Retinal pigment epithelial cell (primary cell): ENCODE results near the gene MACC1.
"Not testable (repeated sequence)": the region's sequence is repeated elsewhere in the genome, so short reads cannot be mapped to it uniquely, and the experiment has no call there.

Source experiments
- DNase-seq: peaks from one replicate; pipeline ENCODE4 v3.0.0-alpha.2; 2010; ENCODE audit warnings: low read depth
- H3K4me3 ChIP-seq: 2 replicates; pipeline ENCODE4 v1.5.1; 2011; ENCODE audit warnings: mild to moderate bottlenecking, low read length, control low read depth, moderate library complexity
- CTCF ChIP-seq: conservative IDR thresholded peaks from 2 replicates; pipeline ENCODE4 v1.5.1; 2011; ENCODE audit warnings: low read depth, low read length, control low read depth, inconsistent platforms

The MACC1 gene

DNA sequence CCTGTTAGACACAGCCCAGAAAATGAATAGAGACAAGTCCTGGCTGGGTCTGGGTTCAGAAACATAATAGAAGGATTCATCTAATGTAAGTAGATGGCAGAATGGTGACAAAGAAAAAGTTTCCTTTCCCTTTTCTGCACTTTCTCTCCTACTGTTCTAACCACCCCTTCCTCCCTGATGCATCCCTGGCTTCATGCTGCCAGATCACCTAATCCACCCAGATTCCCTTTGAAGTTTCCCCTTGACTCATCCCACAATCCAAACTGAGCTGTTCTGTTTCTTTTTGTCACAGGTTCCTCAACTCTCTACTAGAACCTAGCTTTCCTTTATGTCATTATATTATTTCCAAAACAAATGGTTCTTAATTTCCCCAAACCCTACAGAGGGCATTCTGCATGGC is 1.1 kb upstream of the MACC1 start:
- no peak for DNase-seq
- no peak for TF ChIP-seq CTCF
- H3K4me3 ChIP-seq, result no peak overlapping the region

DNA sequence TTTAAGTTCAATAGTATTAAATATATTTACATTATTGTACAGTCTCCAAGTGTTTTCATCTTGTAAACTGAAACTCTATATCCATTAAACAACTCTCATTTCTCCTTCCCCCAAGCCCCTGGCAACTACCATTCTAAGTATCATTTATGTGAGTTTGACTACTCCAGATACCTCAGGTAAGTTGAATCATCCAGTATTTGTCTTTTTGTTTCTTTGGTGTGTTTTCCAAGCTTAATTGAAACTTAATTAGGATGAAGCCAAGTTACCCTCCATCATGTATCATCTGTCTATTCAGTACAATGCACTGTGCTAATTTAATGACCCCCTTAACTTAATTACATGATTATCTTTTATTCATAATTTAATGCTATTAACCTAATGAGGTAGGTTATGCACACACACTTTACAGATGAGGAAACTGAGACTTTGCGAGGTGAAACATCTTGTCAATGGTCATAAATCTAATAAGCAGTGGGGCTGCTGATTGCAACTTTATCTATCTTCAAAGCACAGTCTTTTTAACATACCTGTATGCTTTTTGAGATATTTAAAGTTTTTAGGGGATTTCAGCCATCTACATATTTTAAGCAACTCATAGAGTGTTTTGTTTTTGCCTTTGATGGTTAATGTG is 663 bp downstream of the MACC1 start:
- no peak overlapping the region for H3K4me3 ChIP-seq
- no peak for DNase-seq
- TF ChIP-seq CTCF, result no peak

DNA sequence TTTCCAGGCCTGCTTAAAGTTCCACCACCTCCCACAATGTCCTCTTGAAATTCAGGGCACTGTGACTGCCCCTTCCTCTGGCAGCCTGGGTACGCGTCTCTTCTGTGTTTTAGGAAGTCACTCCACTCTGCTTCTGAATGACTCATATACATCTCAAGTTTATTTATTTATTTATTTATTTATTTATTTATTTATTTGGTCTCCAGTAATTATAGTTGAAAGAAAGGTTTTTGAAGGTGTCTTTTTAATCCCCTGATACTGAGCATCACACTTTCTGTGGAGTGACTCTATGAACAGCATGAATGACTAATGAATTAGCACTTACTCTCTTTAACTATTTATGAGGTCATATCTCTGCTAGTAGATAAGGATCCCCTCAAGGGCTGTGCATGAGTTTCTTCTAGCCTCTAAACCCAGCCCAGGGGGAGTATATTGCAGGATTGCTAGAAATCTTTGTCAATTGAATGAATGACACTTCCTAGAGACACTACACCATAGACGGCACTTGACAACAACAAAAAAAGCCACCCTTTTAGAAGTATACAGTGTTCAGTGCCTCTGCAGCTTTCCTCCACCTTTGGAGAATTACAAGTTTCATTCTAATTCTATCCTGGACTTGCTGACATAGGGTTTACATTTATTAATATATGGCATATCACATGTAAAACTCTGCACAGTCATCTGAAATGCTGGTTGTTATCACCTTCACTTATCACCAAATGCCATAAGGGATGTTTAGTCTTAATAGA is 2.1 kb downstream of the MACC1 start:
- no peak overlapping the region for H3K4me3 ChIP-seq
- no peak for DNase-seq
- no peak for TF ChIP-seq CTCF

GRCh38 chr7:20214132-20214531 is 3.1 kb downstream of the MACC1 start:
- no peak for DNase-seq
- no peak overlapping the region for H3K4me3 ChIP-seq
- TF ChIP-seq CTCF, result no peak

- TF ChIP-seq CTCF, result no peak
- DNase-seq, result no peak
- no peak overlapping the region for H3K4me3 ChIP-seq
These were observed 3.8 kb downstream of the MACC1 start for GRCh38 chr7:20213378-20213777.

DNA sequence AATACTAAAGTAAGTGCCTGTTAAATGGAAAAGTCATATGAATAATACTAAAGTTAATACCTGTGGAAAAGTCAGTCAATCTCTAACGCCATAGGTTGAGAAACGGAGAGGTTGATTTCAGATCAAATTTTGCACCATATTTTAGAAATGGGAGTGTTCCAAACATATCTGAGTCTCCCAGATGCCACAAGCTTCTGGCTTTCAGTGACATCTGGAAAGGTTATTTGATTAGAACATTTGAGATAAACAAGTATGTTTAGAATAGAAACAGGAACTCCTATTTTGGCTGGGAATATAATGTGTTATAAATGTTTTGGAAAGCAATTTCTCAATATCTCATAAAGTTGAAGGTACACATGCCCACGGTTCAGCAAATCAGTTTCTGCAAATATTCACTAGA is 5.8 kb downstream of the MACC1 start:
- no peak for TF ChIP-seq CTCF
- H3K4me3 ChIP-seq, result no peak overlapping the region
- no peak for DNase-seq

- H3K4me3 ChIP-seq, result no peak overlapping the region
- DNase-seq, result no peak
- no peak for TF ChIP-seq CTCF
These were observed 8.4 kb downstream of the MACC1 start for GRCh38 chr7:20208651-20209307.

DNA sequence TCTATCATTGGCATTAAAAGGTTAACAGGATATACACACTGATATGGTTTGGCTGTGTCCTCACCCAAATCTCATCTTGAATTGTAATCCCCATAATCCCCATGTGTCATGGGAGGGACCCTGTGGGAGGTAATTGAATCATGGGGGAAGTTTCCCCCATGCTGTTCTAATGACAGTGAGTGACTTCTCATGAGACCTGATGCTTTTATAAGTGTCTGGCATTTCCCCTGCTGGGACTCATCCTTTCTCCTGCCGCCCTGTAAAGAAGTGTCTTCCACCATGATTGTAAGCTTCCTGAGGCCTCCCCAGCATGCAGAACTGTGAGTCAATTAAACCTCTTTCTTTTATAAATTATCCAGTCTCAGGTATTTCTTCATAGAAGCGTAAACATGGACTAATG is 9.4 kb downstream of the MACC1 start:
- not testable (repeated sequence) for H3K4me3 ChIP-seq, DNase-seq
